ENCODE measurements around the gene CRY1. TPM values are rescaled to one million over a fixed set of nuclear protein-coding genes. Genes with fewer than 3 reads are reported as not detected.

CRY1 gene
- polyA plus RNA-seq (ENCODE audit: insufficient read length): 32.9 TPM
- long read RNA-seq, donor 1, transcript CRY1-201 (13 exons, 3,267 nt): major isoform, 7 of 24 reads
- long read RNA-seq, donor 1, partial matches to known transcripts: 17 of 24 reads
- long read RNA-seq, donor 1, other reads (novel, unspliced or antisense): 0 of 24 reads
- long read RNA-seq, donor 2, transcript CRY1-201 (13 exons, 3,267 nt): major isoform, 5 of 20 reads
- long read RNA-seq, donor 2, partial matches to known transcripts: 15 of 20 reads
- long read RNA-seq, donor 2, other reads (novel, unspliced or antisense): 0 of 20 reads
- long read RNA-seq, donor 3, transcript CRY1-201 (13 exons, 3,267 nt): major isoform, 7 of 27 reads
- long read RNA-seq, donor 3, partial matches to known transcripts: 20 of 27 reads
- long read RNA-seq, donor 3, other reads (novel, unspliced or antisense): 0 of 27 reads
- long read RNA-seq, donor 4: 0 reads
- long read RNA-seq, donor 5, transcript CRY1-201 (13 exons, 3,267 nt): major isoform, 5 of 43 reads
- long read RNA-seq, donor 5, partial matches to known transcripts: 38 of 43 reads
- long read RNA-seq, donor 5, other reads (novel, unspliced or antisense): 0 of 43 reads
- long read RNA-seq, donor 6, transcript CRY1-201 (13 exons, 3,267 nt): major isoform, 10 of 29 reads
- long read RNA-seq, donor 6, partial matches to known transcripts: 19 of 29 reads
- long read RNA-seq, donor 6, other reads (novel, unspliced or antisense): 0 of 29 reads
- long read RNA-seq, donor 7, partial matches to known transcripts: 26 of 30 reads
- long read RNA-seq, donor 7, other reads (novel, unspliced or antisense): 0 of 30 reads
- long read RNA-seq, donor 8, partial matches to known transcripts: 15 of 18 reads
- long read RNA-seq, donor 8, other reads (novel, unspliced or antisense): 0 of 18 reads

- DNase-seq: peak; percentile 96
Observed at GRCh38 chr12:107093417-107094182, at the start of gene CRY1. Gene CRY1, minus strand, starts transcription at chr12:107093549. Its CDS starts 588 bp downstream, at chr12:107092961.

GRCh38 chr12:107139787-107140186, 46.4 kb upstream of the CRY1 start:
- DNase-seq: no peak

- DNase-seq: no peak
Observed at GRCh38 chr12:107138990-107139389, 45.6 kb upstream of the CRY1 start.

- no peak for DNase-seq
Observed at GRCh38 chr12:107135177-107135576, 41.8 kb upstream of the CRY1 start.

- no peak for DNase-seq
Observed at GRCh38 chr12:107134558-107134957, 41.2 kb upstream of the CRY1 start.

- DNase-seq: no peak
Observed at GRCh38 chr12:107133462-107133861, 40.1 kb upstream of the CRY1 start.

- peak; percentile 71 for DNase-seq
Observed at GRCh38 chr12:107131832-107132616, 38.7 kb upstream of the CRY1 start.

- DNase-seq: no peak
Observed at GRCh38 chr12:107130830-107131611, 37.7 kb upstream of the CRY1 start.

- no peak for DNase-seq
Observed at GRCh38 chr12:107129315-107129930, 36.1 kb upstream of the CRY1 start.

- DNase-seq: no peak
Observed at GRCh38 chr12:107127482-107128430, 34.4 kb upstream of the CRY1 start.

- no peak for DNase-seq
Observed at GRCh38 chr12:107126796-107127481, 33.6 kb upstream of the CRY1 start.

- DNase-seq: no peak
Observed at GRCh38 chr12:107125833-107126232, 32.5 kb upstream of the CRY1 start.

GRCh38 chr12:107122452-107122958, 29.2 kb upstream of the CRY1 start:
- DNase-seq: no peak

- DNase-seq: no peak
Observed at GRCh38 chr12:107119091-107119490, 25.7 kb upstream of the CRY1 start.

GRCh38 chr12:107118624-107119023, 25.3 kb upstream of the CRY1 start:
- no peak for DNase-seq

GRCh38 chr12:107115119-107115518, 21.8 kb upstream of the CRY1 start:
- no peak for DNase-seq

GRCh38 chr12:107111314-107111713, 18.0 kb upstream of the CRY1 start:
- no peak for DNase-seq
